HepG2 (cell line): Measurements from ENCODE around the gene SMTNL1. TPM values are rescaled to one million over a fixed set of nuclear protein-coding genes. Genes with fewer than 3 reads are reported as not detected.

Source experiments
- EEA1 ChIP-seq: sonication (generic); formaldehyde crosslinking; IDR thresholded peaks from 2 replicates; pipeline ENCODE4 v1.5.1; 2020; ENCODE audit warnings: mild to moderate bottlenecking, missing genetic modification reagents, borderline replicate concordance
- FOXJ3 ChIP-seq: sonication (generic); formaldehyde crosslinking; IDR thresholded peaks from 2 replicates; pipeline ENCODE4 v1.4.0; 2020; ENCODE audit warnings: missing genetic modification reagents, mild to moderate bottlenecking, borderline replicate concordance
- FOXM1 ChIP-seq: sonication (generic); formaldehyde crosslinking; IDR thresholded peaks from 2 replicates; pipeline ENCODE4 v1.5.0; 2020; ENCODE audit warnings: missing genetic modification reagents
- KDM4B ChIP-seq: sonication (generic); formaldehyde crosslinking; IDR thresholded peaks from 2 replicates; pipeline ENCODE4 v1.4.0; 2020; ENCODE audit warnings: missing genetic modification reagents
- NFATC3 ChIP-seq: sonication (generic); formaldehyde crosslinking; IDR thresholded peaks from 2 replicates; pipeline ENCODE4 v1.5.1; 2020; ENCODE audit warnings: mild to moderate bottlenecking, missing genetic modification reagents
- NR2F1 ChIP-seq, 2 experiments: fragments of 450-650 bp in 1 of 2; formaldehyde crosslinking in 1 of 2; IDR thresholded peaks; 2 replicates each; pipeline versions ENCODE4 v1.5.0 to v1.6.1; 2016 to 2020; ENCODE audit warnings: mild to moderate bottlenecking in 1 of 2, missing compliant biosample characterization in 1 of 2, missing genetic modification reagents in 1 of 2, moderate library complexity in 1 of 2
- NR3C1 ChIP-seq: sonication (generic); formaldehyde crosslinking; IDR thresholded peaks from 2 replicates; pipeline ENCODE4 v1.4.0; 2020; ENCODE audit warnings: missing genetic modification reagents
- REL ChIP-seq: sonication (generic); formaldehyde crosslinking; conservative IDR thresholded peaks from 2 replicates; pipeline ENCODE4 v1.8.0; 2022; ENCODE audit warnings: mild to moderate bottlenecking, missing genetic modification reagents, moderate library complexity
- RFXANK ChIP-seq: IDR thresholded peaks from 2 replicates; pipeline ENCODE4 v1.6.1; 2016
- ZMYM3 ChIP-seq: sonication (generic); formaldehyde crosslinking; IDR thresholded peaks from 2 replicates; pipeline ENCODE4 v1.5.1; 2020; ENCODE audit warnings: mild to moderate bottlenecking, missing genetic modification reagents
- ZNF180 ChIP-seq: sonication (generic); formaldehyde crosslinking; IDR thresholded peaks from 2 replicates; pipeline ENCODE4 v1.4.0; 2020; ENCODE audit warnings: low read depth, missing genetic modification reagents, borderline replicate concordance
- ZNF264 ChIP-seq: sonication (generic); formaldehyde crosslinking; IDR thresholded peaks from 2 replicates; pipeline ENCODE4 v1.4.0; 2020; ENCODE audit warnings: missing genetic modification reagents
- ZNF382 ChIP-seq: sonication (generic); formaldehyde crosslinking; IDR thresholded peaks from 2 replicates; pipeline ENCODE4 v1.5.0; 2020; ENCODE audit warnings: missing genetic modification reagents, mild to moderate bottlenecking, borderline replicate concordance
- ZNF484 ChIP-seq: sonication (generic); formaldehyde crosslinking; IDR thresholded peaks from 2 replicates; pipeline ENCODE4 v1.5.1; 2020; ENCODE audit warnings: mild to moderate bottlenecking, low read depth, missing genetic modification reagents, borderline replicate concordance
- ZNF775 ChIP-seq: sonication (generic); formaldehyde crosslinking; IDR thresholded peaks from 2 replicates; pipeline ENCODE4 v1.4.0; 2020; ENCODE audit warnings: missing genetic modification reagents, mild to moderate bottlenecking, moderate library complexity, borderline replicate concordance
- ZNF788 ChIP-seq: sonication (generic); formaldehyde crosslinking; IDR thresholded peaks from 2 replicates; pipeline ENCODE4 v1.5.0; 2020; ENCODE audit warnings: mild to moderate bottlenecking, missing genetic modification reagents, borderline replicate concordance
- ZNF816 ChIP-seq: sonication (generic); formaldehyde crosslinking; IDR thresholded peaks from 2 replicates; pipeline ENCODE4 v1.8.0; 2022; ENCODE audit warnings: missing genetic modification reagents, mild to moderate bottlenecking, borderline replicate concordance
- ZNF891 ChIP-seq: sonication (generic); formaldehyde crosslinking; IDR thresholded peaks from 2 replicates; pipeline ENCODE4 v1.5.0; 2020; ENCODE audit warnings: mild to moderate bottlenecking, missing genetic modification reagents
- polyA plus RNA-seq, 8 experiments: library from polyadenylated mRNA; depleted of rRNA in 3 of 8; stranded (reverse) in 7 of 8; unstranded in 1 of 8; fragments of >200 nt; fragmentation: Illumina TruSeq in 4 of 8; extraction: Trizol in 4 of 8; gene quantifications; 2 replicates each; pipeline versions ENCODE4 v1.2.1 to v1.2.3, GENCODE V29; 2011 to 2016; ENCODE audit warnings: low read depth in 4 of 8, missing spikeins in 1 of 8, mixed read lengths in 1 of 8; ENCODE audit not compliant: insufficient read depth in 1 of 8
- total RNA-seq, 5 experiments: library from RNA; depleted of rRNA; stranded (reverse); fragments of >200 nt; fragmentation: Illumina TruSeq; extraction: Trizol; gene quantifications; 2 replicates each; pipeline ENCODE4 v1.2.3, GENCODE V29; 2016; ENCODE audit warnings: low read depth in 1 of 5
- TF ChIP-seq, protein P1 (sequence below): sonication (generic); formaldehyde crosslinking; conservative IDR thresholded peaks from 2 replicates; pipeline ENCODE4 v1.4.0; 2020; ENCODE audit warnings: missing genetic modification reagents
- TF ChIP-seq, protein P2 (sequence below): IDR thresholded peaks from 2 replicates; pipeline ENCODE4 v1.6.1; 2016; ENCODE audit warnings: low read depth, control low read depth
- TF ChIP-seq, protein P3 (sequence below): sonication (generic); formaldehyde crosslinking; conservative IDR thresholded peaks from 2 replicates; pipeline ENCODE4 v1.5.0; 2020; ENCODE audit warnings: missing genetic modification reagents
- TF ChIP-seq, protein P4 (sequence below): sonication (generic); formaldehyde crosslinking; IDR thresholded peaks from 2 replicates; pipeline ENCODE4 v1.5.0; 2020; ENCODE audit warnings: missing genetic modification reagents
- TF ChIP-seq, protein P5 (sequence below): sonication (generic); formaldehyde crosslinking; IDR thresholded peaks from 2 replicates; pipeline ENCODE4 v1.4.0; 2020; ENCODE audit warnings: missing genetic modification reagents

The SMTNL1 gene
- total and polyA plus RNA-seq, 2 of the 13 experiments (the other 11 are each of a cell fraction or from before 2014, with no cell fraction given): 0.04 TPM; not detected in 1

DNA sequence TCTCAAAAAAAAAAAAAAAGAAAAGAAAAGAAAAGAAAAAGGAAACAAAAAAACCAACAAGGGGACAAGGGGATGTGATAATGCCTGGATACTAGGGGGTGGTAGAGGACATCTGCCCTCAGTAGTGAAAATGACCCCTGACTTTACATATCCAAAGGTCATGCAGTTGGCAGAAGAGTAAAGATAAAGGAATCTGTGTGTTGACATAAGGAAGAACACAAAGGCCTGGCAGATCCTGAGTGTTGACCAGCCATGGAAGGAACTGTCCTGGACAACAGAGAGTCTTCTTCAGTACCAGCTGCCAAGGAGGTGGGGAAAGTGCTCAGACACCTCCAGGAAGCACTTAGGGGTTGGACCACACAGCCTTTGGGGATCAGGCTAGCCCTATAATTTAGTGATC lies 34.5 kb upstream of the SMTNL1 start (continued):
- TF ChIP-seq ZNF180 (CRISPR knock-in tag) (no peak), ZNF382 (CRISPR knock-in tag) (no peak), ZNF891 (no peak), FOXM1 (CRISPR knock-in tag) (no peak), NR2F1 (CRISPR knock-in tag; IDR thresholded peaks at IDR 0.05) (peak; percentile 93 to 94), NFATC3 (CRISPR knock-in tag) (no peak), NR3C1 (CRISPR knock-in tag) (no peak), REL (no peak), ZMYM3 (no peak; the same call in 1 of the 2 replicates), ZNF264 (CRISPR knock-in tag) (peak; percentile 47; the same call in 1 of the 2 replicates), EEA1 (CRISPR knock-in tag) (no peak), ZNF788 (CRISPR knock-in tag) (no peak; the same call in 1 of the 2 replicates), RFXANK (CRISPR knock-in tag) (no peak), ZNF816 (CRISPR knock-in tag) (no peak), ZNF775 (CRISPR knock-in tag) (no peak), FOXJ3 (peak; percentile 67; the same call in 1 of the 2 replicates), ZNF484 (CRISPR knock-in tag) (no peak), KDM4B (no peak)
- TF ChIP-seq, protein P1, sequence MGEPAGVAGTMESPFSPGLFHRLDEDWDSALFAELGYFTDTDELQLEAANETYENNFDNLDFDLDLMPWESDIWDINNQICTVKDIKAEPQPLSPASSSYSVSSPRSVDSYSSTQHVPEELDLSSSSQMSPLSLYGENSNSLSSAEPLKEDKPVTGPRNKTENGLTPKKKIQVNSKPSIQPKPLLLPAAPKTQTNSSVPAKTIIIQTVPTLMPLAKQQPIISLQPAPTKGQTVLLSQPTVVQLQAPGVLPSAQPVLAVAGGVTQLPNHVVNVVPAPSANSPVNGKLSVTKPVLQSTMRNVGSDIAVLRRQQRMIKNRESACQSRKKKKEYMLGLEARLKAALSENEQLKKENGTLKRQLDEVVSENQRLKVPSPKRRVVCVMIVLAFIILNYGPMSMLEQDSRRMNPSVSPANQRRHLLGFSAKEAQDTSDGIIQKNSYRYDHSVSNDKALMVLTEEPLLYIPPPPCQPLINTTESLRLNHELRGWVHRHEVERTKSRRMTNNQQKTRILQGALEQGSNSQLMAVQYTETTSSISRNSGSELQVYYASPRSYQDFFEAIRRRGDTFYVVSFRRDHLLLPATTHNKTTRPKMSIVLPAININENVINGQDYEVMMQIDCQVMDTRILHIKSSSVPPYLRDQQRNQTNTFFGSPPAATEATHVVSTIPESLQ (CRISPR knock-in tag): no peak
- TF ChIP-seq, protein P2, sequence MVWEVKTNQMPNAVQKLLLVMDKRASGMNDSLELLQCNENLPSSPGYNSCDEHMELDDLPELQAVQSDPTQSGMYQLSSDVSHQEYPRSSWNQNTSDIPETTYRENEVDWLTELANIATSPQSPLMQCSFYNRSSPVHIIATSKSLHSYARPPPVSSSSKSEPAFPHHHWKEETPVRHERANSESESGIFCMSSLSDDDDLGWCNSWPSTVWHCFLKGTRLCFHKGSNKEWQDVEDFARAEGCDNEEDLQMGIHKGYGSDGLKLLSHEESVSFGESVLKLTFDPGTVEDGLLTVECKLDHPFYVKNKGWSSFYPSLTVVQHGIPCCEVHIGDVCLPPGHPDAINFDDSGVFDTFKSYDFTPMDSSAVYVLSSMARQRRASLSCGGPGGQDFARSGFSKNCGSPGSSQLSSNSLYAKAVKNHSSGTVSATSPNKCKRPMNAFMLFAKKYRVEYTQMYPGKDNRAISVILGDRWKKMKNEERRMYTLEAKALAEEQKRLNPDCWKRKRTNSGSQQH: no peak
- TF ChIP-seq, protein P3, sequence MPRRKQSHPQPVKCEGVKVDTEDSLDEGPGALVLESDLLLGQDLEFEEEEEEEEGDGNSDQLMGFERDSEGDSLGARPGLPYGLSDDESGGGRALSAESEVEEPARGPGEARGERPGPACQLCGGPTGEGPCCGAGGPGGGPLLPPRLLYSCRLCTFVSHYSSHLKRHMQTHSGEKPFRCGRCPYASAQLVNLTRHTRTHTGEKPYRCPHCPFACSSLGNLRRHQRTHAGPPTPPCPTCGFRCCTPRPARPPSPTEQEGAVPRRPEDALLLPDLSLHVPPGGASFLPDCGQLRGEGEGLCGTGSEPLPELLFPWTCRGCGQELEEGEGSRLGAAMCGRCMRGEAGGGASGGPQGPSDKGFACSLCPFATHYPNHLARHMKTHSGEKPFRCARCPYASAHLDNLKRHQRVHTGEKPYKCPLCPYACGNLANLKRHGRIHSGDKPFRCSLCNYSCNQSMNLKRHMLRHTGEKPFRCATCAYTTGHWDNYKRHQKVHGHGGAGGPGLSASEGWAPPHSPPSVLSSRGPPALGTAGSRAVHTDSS (CRISPR knock-in tag): no peak
- TF ChIP-seq, protein P4, sequence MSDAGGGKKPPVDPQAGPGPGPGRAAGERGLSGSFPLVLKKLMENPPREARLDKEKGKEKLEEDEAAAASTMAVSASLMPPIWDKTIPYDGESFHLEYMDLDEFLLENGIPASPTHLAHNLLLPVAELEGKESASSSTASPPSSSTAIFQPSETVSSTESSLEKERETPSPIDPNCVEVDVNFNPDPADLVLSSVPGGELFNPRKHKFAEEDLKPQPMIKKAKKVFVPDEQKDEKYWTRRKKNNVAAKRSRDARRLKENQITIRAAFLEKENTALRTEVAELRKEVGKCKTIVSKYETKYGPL (CRISPR knock-in tag): no peak
- TF ChIP-seq, protein P5, sequence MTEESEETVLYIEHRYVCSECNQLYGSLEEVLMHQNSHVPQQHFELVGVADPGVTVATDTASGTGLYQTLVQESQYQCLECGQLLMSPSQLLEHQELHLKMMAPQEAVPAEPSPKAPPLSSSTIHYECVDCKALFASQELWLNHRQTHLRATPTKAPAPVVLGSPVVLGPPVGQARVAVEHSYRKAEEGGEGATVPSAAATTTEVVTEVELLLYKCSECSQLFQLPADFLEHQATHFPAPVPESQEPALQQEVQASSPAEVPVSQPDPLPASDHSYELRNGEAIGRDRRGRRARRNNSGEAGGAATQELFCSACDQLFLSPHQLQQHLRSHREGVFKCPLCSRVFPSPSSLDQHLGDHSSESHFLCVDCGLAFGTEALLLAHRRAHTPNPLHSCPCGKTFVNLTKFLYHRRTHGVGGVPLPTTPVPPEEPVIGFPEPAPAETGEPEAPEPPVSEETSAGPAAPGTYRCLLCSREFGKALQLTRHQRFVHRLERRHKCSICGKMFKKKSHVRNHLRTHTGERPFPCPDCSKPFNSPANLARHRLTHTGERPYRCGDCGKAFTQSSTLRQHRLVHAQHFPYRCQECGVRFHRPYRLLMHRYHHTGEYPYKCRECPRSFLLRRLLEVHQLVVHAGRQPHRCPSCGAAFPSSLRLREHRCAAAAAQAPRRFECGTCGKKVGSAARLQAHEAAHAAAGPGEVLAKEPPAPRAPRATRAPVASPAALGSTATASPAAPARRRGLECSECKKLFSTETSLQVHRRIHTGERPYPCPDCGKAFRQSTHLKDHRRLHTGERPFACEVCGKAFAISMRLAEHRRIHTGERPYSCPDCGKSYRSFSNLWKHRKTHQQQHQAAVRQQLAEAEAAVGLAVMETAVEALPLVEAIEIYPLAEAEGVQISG (CRISPR knock-in tag): 0 out of 2 replicates have a peak, but pooled peaks have one; percentile 38
